NCI-H526 treated with DMSO at 0.1 percent for 48 hours (cell line): ENCODE results near the gene C1QL2.

Experiments used
- DNase-seq: peaks from one replicate; lab custom pipeline; 2025; lab: John Stamatoyannopoulos, UW

Gene C1QL2

DNA sequence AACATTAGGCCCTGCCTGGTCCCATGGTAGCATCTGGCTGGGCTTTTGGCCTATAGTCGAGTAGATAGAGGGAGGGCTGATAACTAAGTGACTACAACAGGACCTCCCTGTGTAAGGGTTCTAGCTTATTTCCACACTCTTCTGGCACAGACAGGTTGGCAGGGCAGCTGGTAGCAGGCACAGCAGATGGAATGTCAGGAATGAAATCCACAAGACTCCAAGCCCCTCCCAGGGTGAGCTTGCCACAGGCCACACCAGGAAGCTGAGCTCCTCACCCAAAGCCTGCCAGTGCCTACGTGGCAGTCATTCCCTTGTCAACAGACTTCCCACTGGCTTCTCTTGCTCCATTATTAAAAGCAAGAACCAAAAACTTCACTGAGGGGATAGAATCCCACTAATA, 20.7 kb upstream of the C1QL2 start:
- DNase-seq = no peak

DNA sequence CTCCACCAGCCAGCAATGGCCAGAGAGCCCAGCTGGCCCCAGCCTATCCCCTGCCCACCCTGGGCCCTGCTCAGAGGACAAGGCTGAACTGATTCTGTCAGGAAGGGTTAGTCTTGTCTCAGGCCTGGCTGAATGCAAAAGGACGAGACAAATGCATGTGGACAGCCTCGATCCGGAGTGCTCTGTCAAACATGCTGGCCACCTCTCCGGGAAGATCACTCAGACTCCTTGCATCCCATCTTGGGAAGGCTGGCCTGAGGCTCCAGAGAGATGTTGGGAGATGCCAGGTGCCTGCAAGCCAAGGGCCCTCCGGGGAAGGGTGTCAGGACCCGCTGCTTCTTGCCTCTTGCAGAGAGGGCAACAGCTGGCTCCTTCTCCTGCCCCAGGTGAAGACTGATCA, 20.2 kb upstream of the C1QL2 start:
- no peak for DNase-seq

DNA sequence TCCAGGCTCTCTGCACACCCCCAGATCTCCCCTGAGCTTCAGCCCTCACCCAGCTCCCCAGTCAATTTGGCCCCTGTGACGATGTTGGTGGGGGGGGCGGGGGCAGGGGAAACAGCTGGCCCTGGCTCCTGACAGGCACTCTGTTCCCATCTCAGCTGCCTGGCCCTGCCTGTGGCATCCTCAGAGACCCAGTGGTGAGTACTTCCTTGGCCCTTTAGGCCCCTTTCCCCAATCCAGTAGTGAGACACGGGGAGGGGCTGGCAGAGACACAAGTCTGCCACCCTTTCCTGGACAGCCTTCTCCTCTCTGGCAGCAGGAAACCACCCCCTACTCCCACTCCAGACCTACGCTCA, 19.3 kb upstream of the C1QL2 start:
- DNase-seq = no peak

DNA sequence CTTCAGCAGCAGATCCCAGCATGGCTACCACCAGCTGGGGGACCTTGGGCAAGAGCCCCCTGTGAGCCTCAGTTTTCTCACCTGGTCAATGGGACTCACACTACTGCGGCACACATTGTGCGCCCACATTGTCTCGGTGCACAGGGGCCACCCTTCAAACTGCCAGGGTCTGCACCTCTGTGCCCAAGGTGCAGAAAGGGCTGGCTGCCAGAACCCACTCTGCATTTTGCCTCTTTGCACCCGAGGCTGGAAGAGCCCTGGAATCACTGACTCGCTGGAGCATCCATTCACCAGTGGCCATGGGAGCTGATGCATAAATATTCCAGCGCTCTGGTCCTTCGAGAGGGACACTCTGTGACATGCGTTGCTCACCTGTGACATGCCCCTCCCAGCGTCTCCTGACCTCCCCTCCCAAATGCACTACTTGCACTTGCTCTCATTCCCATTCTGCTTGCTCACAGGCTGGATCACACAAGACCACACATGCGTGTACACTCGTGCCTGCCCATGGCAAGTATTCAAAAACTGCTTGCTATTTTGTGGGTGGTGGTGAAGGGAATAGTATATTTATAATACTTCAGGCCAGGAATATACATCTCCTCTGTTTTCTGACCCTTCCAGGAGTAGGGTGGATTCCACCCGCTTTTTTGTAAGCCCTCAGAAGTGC, 18.8 kb upstream of the C1QL2 start:
- DNase-seq = no peak

DNA sequence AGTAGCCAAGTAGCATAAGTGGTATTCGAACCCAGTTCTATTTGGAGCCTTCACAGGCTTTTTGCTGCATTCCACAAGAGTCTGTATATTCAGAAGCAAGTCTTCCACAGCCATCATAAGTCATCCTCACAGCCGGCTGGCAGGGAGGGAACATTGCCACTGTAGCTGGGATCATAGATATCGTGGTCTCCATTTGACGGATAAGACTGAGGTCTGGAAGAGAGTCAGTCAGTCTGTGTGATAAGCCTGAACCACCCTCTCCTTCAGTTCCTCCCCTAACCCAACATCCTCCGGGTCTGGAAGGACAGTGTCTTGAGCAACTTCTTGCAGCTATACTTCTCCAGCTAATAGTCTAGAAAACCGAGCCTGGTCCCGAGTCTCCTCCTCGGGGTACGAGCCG, 17.0 kb upstream of the C1QL2 start:
- DNase-seq = no peak

DNA sequence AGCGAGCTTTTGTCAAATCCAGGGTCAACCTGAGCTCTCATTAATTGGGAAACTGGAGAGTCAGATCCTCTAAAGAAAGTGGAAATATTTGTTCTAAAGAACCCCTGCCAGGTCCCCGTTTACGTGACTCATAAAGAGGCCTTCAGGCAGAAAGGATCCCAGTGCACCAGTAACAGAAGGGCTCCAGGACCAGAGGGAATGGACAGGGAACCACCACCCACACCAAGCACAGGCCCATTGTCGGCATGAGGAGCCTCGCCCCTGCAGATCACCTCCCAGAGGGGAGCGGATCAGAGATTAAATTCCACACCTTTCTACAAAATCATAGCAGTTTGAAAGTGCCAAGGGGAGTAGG, 16.4 kb upstream of the C1QL2 start:
- DNase-seq = no peak

DNA sequence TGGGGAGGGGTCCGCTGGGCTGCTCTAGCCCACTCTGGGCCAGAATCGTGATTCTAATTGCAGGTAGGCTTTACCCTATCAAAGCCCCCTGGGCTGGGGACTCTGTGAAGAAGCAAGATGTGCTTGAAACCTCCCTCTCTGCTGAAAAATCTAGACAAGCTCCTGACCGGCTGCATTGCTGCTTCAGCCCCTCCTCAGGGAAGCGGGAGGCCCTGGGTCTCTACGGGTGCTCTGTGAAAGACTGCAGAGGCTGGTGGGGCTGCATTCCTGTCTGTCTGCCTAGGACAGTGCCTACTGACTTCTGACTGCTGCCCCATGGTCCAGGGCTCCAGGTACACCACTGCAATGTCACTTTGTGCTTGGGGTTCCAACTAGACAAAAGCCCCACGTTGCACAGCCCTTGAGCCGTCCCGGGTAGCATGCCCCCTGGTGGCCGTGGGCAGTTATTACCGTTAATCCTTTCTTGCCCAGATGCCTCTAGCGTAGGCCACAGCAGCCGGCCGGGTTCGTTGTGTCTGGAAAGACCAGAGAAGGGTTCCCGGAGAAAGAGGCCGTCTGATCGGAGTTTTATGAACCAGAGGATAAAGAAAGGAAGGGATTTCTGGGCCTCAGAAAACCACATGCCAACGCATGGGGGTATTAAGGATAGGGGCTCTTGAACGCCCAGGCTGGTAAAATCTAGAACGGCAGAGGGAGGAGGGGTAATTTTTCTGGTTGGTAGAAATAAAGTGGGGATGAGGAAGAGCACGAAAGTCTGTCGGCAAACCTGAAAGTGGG, 15.9 kb upstream of the C1QL2 start:
- DNase-seq = peak; percentile 34

DNA sequence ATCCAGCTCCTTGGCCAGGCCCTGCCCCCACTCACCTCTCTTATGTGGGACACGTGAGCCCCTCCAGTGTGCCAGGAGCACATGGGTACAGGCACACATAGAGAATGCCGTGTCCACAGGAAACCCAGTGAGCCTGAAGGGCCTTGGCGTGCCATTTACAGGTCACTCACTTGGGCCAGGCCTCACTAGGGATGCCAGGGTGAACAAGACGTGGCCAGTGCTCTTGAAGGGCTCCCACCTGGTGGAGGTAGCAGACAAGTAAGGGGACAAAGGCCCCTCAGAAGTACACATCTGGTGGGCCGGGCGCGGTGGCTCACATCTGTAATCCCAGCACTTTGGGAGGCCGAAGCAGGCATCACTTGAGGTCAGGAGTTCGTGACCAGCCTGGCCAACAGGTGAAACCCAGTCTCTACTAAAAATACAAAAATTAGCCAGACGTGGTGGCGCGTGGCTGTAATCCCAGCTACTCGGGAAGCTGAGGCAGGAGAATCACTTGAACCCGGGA, 15.1 kb upstream of the C1QL2 start:
- no peak for DNase-seq

DNA sequence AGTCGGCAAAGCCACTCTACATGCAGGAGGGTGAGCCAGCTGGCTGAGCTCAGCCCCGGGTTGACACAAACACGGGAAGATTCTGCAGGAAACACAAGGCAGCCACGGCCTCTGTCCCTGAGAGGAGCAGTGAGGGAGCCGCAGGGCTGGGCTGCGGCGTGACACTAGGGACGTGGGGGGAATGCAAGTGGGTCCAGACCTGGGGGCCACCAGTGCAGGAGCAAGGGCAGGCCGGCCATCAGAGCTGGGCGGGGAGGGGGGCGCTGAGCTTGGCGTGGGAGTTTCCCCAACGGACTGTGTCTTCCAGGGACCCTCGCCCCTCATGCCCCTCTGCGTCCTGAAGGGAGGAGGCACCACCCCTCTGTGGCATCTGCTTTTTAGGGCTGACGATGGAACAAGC, 12.0 kb upstream of the C1QL2 start:
- DNase-seq = no peak

DNA sequence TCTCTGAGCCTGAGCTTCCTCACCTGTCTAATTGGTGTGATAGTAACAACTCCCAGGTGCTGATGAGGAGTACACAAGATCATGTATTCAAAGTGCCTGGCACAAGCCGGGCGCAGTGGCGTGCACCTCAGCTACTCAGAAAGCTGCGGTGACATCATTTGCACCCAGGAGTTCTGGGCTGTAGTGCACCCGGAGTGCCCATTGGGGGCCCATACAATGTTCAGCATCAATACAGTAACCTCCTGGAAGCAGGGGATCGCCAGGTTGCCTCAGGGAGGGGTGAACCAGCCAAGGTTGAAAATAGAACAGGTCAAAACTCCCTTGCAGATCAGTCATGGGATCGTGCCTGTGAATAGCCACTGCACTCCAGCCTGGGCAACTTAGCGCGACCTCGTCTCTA, 11.2 kb upstream of the C1QL2 start:
- DNase-seq = no peak

DNA sequence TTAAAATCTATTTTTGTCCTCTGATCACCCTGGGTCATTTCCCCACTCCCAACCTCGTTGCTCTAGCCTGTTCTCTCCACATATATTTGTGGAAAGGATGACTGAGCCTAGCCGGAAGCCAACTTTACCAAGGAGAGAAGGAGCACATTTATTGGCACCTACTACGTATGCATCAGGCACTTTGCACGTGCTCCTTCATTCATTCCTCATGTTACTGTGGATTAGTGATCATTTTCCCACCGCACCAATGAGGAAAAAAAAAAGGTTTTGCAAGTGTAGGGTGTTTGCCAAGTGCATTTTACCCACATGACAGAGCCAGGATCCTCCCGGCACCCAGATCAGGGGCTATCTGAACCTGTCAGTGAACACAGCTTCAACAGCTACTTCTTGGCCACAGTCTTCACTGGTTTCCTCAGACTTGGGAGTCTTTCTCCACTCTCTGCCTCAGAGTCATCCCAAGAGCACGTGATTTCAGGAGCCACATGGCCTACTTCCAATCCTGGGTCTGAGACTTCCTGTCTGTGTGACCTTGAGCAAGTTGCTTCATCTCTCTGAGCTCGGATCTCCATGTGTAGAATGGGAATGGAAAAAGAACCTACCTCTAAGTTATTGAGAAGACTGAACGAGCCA, 1.9 kb upstream of the C1QL2 start:
- no peak for DNase-seq

DNA sequence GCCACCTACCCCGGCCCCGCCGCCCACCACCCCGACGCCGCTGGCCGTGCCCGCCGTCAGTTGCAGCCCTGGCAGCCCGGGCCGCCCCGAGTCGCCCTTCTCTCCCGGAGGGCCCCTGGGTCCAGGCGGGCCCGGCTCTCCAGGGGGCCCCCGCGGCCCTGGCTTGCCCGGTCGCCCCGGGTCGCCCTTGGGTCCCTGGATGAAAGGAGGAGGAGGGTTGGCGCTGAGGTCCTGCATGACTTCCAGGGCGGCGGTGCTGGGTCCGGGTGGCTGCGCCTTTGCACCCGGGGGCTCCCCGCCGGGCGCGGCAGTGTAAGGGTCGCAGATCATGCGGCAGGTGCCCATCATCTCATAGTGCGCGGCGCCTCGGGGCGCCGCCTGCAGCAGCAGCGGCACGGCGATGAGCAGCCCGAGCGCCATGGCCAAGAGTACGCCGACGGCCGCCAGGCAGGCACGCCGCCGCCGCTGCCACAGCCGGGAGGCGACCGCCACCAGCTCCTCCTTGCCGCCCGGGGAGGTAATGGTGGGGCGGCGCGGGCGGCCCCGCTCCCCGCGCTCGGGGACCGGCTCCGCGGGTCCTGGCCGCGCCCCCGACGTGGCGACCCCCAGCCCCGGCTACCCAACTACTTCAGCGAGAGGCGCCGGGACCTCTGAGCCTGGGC, 570 bp downstream of the C1QL2 start:
- no peak for DNase-seq

DNA sequence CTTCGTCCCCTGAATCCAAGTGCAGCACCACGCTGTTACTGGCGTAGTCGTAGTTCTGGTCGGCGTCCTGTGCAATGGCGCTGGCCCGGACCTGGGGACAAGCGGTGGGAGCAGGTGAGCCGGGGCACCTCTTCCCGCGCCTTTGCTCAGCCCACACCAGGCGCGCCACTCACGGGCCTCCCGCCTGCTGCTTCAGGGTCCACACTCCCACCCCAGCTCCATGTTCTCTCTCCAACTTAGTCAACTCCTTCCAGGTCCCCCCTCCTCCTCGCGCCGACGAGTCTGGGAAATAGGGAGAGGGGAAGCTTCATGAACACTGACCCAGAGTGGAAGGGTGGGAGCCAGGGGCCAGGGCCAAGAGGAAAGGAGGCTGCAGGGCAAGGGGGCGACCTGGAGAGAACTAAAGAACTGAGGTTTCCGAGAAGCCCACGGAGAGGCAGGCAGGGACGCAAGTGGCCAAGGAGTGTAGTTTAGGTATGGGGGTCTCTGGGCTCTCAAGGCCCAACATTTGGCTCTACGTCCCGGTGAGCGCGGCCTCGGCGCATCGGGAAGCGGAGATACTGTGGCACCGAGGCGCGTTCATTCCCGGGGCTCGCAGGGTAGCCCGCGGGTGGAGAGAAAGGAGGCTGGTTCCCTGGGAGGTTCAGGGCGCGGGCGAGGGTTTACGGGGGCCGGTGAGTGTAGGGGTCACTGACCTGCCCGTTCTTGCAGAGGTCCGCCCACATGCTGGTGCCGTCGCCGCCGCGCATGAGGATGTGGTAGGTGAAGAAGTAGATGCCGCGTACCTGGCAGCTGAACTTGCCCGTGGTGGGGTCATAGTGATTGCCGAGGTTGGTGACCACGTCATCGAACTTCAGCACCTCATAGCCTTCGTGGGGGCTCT, 1.4 kb downstream of the C1QL2 start:
- no peak for DNase-seq

DNA sequence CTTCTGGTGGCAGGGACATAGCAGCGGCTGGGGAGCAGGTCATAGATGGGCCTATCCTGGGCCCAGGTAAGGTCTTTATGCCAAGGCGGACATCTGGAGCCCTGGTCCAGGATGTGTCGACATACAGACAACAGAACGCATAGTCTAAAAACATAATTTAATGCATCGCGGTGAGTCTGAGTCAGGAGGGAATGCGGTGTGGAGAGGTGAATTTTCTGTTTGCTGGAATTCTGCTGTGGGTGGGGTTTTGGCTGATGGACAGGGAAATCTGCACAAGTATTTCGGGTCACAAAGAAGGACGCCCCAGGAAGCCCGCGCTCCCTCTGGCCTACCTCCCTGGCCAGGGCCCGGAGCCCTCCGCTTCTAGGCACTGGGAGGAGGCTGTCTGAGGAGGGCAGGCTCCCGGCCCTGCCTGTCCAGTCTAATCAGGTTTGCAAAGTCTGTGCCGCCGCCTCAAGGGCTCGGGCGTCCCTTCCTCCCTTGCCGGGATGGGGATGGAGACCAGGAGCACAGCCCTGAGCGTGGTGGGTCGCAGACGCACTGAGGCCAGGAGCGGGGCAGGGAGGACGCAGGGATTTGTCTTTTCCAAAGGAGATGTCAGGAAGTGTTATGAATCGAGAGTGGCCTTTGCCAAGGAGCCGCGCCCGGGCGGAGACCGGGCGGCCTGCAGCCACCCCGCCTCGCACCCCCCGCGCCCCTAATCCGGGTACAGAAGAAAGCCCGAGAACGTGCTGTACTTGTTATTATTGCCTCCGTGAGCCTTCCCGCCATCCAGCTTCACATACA, 2.3 kb downstream of the C1QL2 start:
- DNase-seq = no peak

DNA sequence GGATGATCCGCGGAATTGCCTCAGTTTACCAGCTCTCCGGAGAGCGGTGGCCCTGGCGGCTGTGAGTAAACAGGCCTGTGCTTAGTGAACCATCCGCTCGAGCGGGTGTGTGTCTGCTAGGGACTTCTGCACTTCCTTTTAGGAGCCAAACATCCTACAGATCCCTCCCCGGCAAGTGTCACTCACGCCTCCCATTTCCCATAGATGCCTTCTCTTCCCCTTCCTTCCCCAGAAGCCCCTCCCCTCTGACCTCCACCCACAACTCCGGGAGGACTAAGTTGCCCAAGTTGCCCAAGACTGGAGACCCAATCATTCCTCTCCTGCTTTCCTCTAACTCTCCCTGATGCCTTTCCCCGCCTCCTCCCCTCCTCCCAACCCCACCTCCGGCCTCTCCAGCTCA, 2.9 kb downstream of the C1QL2 start:
- DNase-seq = no peak

DNA sequence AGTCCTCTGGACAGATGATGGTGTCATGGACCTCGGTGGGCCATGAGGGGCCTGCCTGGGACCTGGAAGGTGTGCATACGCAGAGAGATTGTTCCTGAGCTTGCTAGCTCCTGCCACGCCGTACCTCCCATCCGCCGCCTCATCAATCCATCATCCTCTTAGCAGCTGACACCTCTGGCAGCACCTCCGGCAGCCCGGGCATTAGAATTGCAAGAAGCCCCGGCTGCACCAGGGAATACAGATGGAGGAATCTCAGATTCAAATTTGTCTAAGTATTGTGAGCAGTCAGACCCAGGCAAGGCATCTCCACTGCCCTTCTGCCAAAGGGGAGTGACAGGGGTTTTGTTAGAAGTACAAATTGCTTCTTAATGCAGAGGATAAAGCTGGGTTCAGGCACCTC, 4.5 kb downstream of the C1QL2 start:
- DNase-seq = no peak

DNA sequence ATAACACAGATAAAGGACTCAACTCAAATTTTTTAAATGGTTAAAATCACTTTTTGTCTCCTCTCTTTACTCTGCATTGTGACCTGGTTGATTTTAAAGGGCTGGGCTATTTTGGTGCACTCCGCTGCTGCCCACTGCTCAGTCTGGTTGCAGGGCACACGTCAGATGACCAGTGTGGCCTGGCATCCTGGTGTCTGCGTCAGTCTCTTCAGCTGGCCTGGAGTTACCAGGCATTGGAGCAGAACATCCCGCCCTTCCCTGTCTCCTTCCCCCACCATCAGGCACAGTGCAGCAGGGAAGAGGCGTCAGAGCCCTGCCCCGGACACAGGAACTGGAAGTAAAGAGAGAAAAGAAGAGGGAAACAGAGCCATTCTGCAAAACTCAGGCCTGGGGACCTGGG, 8.9 kb downstream of the C1QL2 start:
- no peak for DNase-seq

DNA sequence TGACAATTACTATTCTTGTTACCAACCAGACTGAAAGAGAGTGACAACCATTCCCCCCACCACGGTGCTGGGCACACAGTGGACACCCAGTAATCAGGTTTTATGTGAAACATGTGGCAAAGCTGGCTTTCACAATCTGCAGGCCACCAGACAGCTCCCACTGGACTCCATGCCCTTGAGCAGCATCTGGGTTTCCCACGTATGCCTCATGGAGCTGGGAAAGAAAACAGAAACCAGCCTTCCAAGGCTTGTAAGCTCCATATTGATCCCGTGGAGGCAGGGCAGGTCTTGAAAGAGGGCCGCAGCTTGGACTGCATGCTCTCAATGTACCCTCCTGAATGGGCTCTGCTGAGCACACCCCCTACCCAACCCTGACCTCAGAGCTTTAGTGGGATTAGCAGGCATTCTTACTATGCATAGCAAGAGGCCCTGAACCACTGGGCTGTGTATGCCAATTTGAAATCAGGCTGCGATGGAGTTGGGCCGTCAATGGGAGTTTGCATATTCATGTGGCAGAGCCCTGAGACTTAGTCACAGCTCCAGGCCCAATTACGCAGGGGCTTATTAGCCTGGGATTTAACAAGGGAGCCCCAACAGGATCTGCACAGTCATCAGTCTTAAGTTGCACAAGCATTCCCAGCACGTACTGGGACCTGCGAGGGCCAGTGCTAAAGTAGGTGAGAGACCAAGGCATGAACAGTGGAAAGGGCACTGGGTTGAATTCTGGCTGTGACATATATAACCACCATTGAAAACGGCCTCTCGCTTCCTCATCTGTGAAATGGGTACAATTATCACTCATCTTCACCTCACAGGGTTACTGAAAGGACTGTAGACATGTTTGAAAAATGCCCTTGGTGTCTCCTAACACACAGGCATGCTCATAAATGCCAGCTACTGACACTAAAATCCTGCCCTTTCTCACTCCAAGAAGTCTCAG, 10.5 kb downstream of the C1QL2 start:
- peak; percentile 81 for DNase-seq

DNA sequence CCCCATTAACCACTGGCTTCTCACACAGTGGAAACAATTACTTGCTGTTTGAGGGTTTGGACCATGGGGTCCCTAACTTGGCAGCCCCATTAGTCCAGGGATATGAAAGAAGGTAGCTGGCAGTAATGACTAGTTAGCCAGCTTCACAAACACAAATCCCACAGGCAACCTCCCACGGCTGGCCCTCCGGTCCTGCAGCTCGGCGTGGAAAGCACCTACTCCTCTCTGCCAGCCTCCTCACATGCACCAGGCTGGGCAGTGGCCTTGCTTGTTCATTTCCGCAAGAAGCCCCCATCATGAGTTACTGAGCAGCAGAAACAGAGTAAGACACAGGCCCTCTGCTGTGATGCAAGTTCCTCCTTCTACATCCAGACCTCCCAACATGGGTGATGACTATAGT, 13.7 kb downstream of the C1QL2 start:
- no peak for DNase-seq

DNA sequence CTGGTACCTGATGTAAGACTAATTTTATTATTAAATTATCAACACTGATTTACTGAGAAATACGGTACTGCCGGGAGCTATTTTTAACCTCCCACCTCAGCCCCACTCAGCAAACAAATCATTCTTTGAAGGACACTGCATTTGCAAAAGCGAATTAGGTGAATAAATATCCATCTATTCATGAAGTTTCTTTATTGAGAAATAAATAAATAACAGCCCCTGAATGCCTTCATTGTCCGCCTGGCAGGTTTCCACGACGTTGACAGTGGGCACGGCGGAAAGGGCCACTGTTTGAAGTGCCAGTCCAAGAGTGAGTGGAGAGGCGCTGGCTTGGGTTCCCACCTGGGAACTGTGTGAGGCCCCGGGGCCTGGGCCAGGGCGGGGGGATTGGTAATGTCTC, 15.7 kb downstream of the C1QL2 start:
- DNase-seq = peak; percentile 89
